Natural killer cell (primary cell): Measurements from ENCODE around the gene ADAM15. TPM values are rescaled to one million over a fixed set of nuclear protein-coding genes. Genes with fewer than 3 reads are reported as not detected.

Source experiments
- ATAC-seq, 3 donors: fragments of 150-1000 bp in 2 of 3; fragments of 200-7000 bp in 1 of 3; cut with Tn5 transposase; 1 replicate in 1 of 3; 2 replicates in 2 of 3; pipeline ENCODE4 v1.10.0; 2021; ENCODE audit warnings: mild to moderate bottlenecking in 2 of 3, moderate library complexity in 2 of 3
- DNase-seq, 2 donors: peaks; one replicate each; pipeline versions ENCODE4 v3.0.0 to v3.0.0-alpha.2; 2013 to 2021; ENCODE audit warnings: mixed read lengths in 1 of 2
- H3K27ac ChIP-seq: one replicate; pipeline ENCODE4 v1.5.1; 2013; ENCODE audit warnings: mild to moderate bottlenecking, low read length
- H3K27me3 ChIP-seq: one replicate; pipeline ENCODE4 v1.6.1; 2013; ENCODE audit warnings: low read length; ENCODE audit not compliant: control insufficient read depth, insufficient read depth
- H3K36me3 ChIP-seq: one replicate; pipeline ENCODE4 v1.6.1; 2013; ENCODE audit warnings: low read length; ENCODE audit not compliant: control insufficient read depth, insufficient read depth
- H3K4me1 ChIP-seq: one replicate; pipeline ENCODE4 v1.6.1; 2013; ENCODE audit warnings: low read length; ENCODE audit not compliant: control insufficient read depth, insufficient read depth
- H3K4me3 ChIP-seq: one replicate; pipeline ENCODE4 v1.5.1; 2013; ENCODE audit warnings: low read length
- H3K9me3 ChIP-seq: one replicate; pipeline ENCODE4 v1.6.1; 2013; ENCODE audit warnings: low read length; ENCODE audit not compliant: control insufficient read depth, insufficient read depth
- H3K27ac Mint-ChIP-seq, 2 donors: one replicate each; pipeline ENCODE4 v1.8.0; 2022; ENCODE audit warnings: mild to moderate bottlenecking in 2 of 2, mixed read lengths in 2 of 2, moderate library complexity in 1 of 2
- H3K27me3 Mint-ChIP-seq, 2 donors: one replicate each; pipeline ENCODE4 v1.8.0; 2022; ENCODE audit warnings: low read depth in 2 of 2, mixed read lengths in 2 of 2
- H3K36me3 Mint-ChIP-seq: one replicate; pipeline ENCODE4 v1.8.0; 2022; ENCODE audit warnings: mixed read lengths
- H3K4me1 Mint-ChIP-seq, 2 donors: one replicate each; pipeline ENCODE4 v1.8.0; 2022; ENCODE audit warnings: mixed read lengths in 2 of 2
- H3K4me3 Mint-ChIP-seq: one replicate; pipeline ENCODE4 v1.8.0; 2022; ENCODE audit warnings: mild to moderate bottlenecking, moderate library complexity, mixed read lengths
- H3K9me3 Mint-ChIP-seq, 2 donors: one replicate each; pipeline ENCODE4 v1.8.0; 2022; ENCODE audit warnings: mixed read lengths in 2 of 2
- WGBS: methylation state at CpG from one replicate; pipeline ENCODE4 v1.1.7; 2013; ENCODE audit warnings: missing lambda C conversion rate; ENCODE audit not compliant: insufficient coverage; 5-methylcytosine and 5-hydroxymethylcytosine counted together
- intact Hi-C: fragments of 100-400 bp; cut with micrococcal nuclease; formaldehyde crosslinking; loops from one replicate; pipeline ENCODE4 v1.14.2; 2022
- total RNA-seq, 4 donors: library from RNA; stranded (reverse); fragments of 120-200 nt in 1 of 4; gene quantifications; one replicate each; pipeline versions ENCODE4 v1.2.3 to v1.2.4, GENCODE V29; 2013 to 2022
- TF ChIP-seq, protein P1 (sequence below): fragments of 200-600 bp; IDR thresholded peaks from one replicate; pipeline ENCODE4 v1.8.0; 2022; ENCODE audit warnings: antibody characterized with exemption

ADAM15 gene
- total RNA-seq, 3 donors from 2014 or later (not counting 1 experiment from before 2014, with no cell fraction given), result 54.6 to 83.2 (median 64.7) TPM

- Mint-ChIP-seq H3K27me3 (peaks cover 0 to 14% of the 10 kb centered on the region in 2 donors), H3K9me3 (no peaks in the 10 kb centered on the region), H3K36me3 (no peaks in the 10 kb centered on the region), H3K4me1 (peaks cover 0 to 5% of the 10 kb centered on the region in 2 donors), H3K27ac (no peak overlapping the region), H3K4me3 (no peak overlapping the region)
- H3K9me3 ChIP-seq, result no peaks in the 10 kb centered on the region
- intact Hi-C loops, result no loop called here
- no peaks in the 10 kb centered on the region for H3K36me3 ChIP-seq
- no peak overlapping the region for H3K4me3 ChIP-seq
- no peak overlapping the region for H3K27ac ChIP-seq
- ATAC-seq (no peak), DNase-seq (no peak)
- H3K27me3 ChIP-seq, result no peaks in the 10 kb centered on the region
- TF ChIP-seq, protein P1, sequence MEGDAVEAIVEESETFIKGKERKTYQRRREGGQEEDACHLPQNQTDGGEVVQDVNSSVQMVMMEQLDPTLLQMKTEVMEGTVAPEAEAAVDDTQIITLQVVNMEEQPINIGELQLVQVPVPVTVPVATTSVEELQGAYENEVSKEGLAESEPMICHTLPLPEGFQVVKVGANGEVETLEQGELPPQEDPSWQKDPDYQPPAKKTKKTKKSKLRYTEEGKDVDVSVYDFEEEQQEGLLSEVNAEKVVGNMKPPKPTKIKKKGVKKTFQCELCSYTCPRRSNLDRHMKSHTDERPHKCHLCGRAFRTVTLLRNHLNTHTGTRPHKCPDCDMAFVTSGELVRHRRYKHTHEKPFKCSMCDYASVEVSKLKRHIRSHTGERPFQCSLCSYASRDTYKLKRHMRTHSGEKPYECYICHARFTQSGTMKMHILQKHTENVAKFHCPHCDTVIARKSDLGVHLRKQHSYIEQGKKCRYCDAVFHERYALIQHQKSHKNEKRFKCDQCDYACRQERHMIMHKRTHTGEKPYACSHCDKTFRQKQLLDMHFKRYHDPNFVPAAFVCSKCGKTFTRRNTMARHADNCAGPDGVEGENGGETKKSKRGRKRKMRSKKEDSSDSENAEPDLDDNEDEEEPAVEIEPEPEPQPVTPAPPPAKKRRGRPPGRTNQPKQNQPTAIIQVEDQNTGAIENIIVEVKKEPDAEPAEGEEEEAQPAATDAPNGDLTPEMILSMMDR, result no peak
- WGBS, result 93% methylated on average over 7 of the region's 7 CpGs
- H3K4me1 ChIP-seq, result no peaks in the 10 kb centered on the region
Measured at GRCh38 chr1:155104605-155105534, 53.8 kb downstream of the ADAM15 start.

DNA sequence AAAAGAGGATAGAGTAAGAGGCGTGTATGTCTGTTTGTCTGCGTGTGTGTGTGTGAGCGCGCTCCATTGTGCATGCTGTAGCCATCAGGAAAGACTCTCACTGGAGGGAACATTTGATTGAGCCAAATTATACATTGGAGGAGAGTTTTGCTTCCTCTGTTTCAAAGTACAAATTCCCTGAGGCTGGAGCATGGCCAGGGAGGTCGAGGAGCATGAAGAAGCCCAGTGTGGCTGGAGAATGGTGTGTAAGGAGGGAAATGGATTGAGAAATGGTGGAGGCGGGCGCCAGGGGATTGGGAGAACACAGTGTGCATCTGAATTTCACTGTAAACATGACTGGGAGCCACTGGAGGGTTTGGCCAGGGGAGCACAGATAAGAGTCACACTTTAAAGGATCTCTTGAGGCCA lies 54.5 kb downstream of the ADAM15 start:
- 85% methylated on average over 7 of the region's 7 CpGs for WGBS
- Histone ChIP-seq H3K27ac (no peak overlapping the region), H3K36me3 (no peaks in the 10 kb centered on the region), H3K9me3 (no peaks in the 10 kb centered on the region), H3K27me3 (no peaks in the 10 kb centered on the region), H3K4me1 (no peaks in the 10 kb centered on the region), H3K4me3 (no peak overlapping the region)
- ATAC-seq, result no peak
- DNase-seq, result no peak
- H3K27ac Mint-ChIP-seq, result no peak overlapping the region
- peaks cover 0 to 5% of the 10 kb centered on the region in 2 donors for H3K4me1 Mint-ChIP-seq
- TF ChIP-seq, protein P1, result no peak
- intact Hi-C loops, result no loop called here
- H3K27me3 Mint-ChIP-seq, result peaks cover 0 to 17% of the 10 kb centered on the region in 2 donors
- H3K36me3 Mint-ChIP-seq, result no peaks in the 10 kb centered on the region
- H3K4me3 Mint-ChIP-seq, result no peak overlapping the region
- H3K9me3 Mint-ChIP-seq, result no peaks in the 10 kb centered on the region

DNA sequence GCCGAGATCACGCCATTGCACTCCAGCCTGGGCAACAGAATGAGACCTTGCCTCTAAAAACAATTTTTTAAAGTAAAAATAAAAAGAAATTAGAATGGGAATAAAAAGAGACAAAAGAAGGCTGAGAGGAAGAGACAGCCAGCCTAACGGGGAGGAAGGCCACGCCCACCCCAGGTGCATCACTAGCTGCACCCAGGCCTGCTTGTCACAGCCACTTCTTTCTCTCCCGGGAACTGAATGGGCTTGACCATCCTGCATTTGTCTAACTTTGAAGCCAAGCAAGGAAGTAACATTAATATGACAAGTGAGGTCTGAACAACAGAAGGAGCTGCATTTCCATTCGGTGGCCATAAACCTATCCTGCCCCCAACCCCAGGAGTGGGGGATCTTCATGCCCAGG lies 55.7 kb downstream of the ADAM15 start:
- Histone ChIP-seq H3K27ac (no peak overlapping the region), H3K36me3 (no peaks in the 10 kb centered on the region), H3K4me3 (no peak overlapping the region), H3K27me3 (no peaks in the 10 kb centered on the region), H3K9me3 (no peaks in the 10 kb centered on the region), H3K4me1 (no peaks in the 10 kb centered on the region)
- peaks cover 0 to 14% of the 10 kb centered on the region in 2 donors for H3K27me3 Mint-ChIP-seq
- H3K4me1 Mint-ChIP-seq, result peaks cover 0 to 5% of the 10 kb centered on the region in 2 donors
- 71% methylated on average over 6 of the region's 6 CpGs for WGBS
- ATAC-seq (no peak), DNase-seq (no peak)
- TF ChIP-seq, protein P1, result no peak
- H3K9me3 Mint-ChIP-seq, result no peaks in the 10 kb centered on the region
- H3K4me3 Mint-ChIP-seq, result no peak overlapping the region
- intact Hi-C loops, result no loop called here
- H3K36me3 Mint-ChIP-seq, result no peaks in the 10 kb centered on the region
- H3K27ac Mint-ChIP-seq, result no peak overlapping the region
